ENCODE data around the gene GAL. TPM values are rescaled to one million over a fixed set of nuclear protein-coding genes. Genes with fewer than 3 reads are reported as not detected.

GAL gene
- total RNA-seq, 1 experiment from 2014 or later: 4.4 TPM

GRCh38 chr11:68709062-68709461 is 24.7 kb downstream of the GAL start:
- no peak for TF ChIP-seq EZH2 (IDR thresholded peaks at IDR 0.05; ENCODE audit: borderline replicate concordance, low read depth, low read length, poor library complexity, severe bottlenecking)
- TF ChIP-seq CTCF (conservative IDR thresholded peaks at IDR 0.05; ENCODE audit: low read depth, low read length): no peak
- Histone ChIP-seq H3K4me1 (ENCODE audit: insufficient read depth, low read length, poor library complexity, severe bottlenecking) (no peaks in the 10 kb centered on the region), H3K27ac (ENCODE audit: low read depth, low read length, poor library complexity, severe bottlenecking) (no peak overlapping the region), H3K27me3 (replicated peaks; ENCODE audit: insufficient read depth, low read depth, low read length, poor library complexity) (peaks cover 7% of the 10 kb centered on the region), H3K4me3 (ENCODE audit: low read depth, low read length, poor library complexity, severe bottlenecking) (no peak overlapping the region), H3K9me3 (ENCODE audit: low read depth, low read length, poor library complexity, severe bottlenecking) (no peaks in the 10 kb centered on the region), H3K36me3 (ENCODE audit: insufficient read depth, low read length, poor library complexity, severe bottlenecking) (no peaks in the 10 kb centered on the region)
- POLR2A ChIA-PET (ENCODE audit: low non-redundant PET): interaction anchor here (0.7 kb wide), 1 partner anchor 140 kb away, joined by 9 read pairs; no protein-coding TSS in a partner anchor
- DNase-seq (ENCODE audit: low spot score): no peak
- intact Hi-C loops (cut with micrococcal nuclease; ENCODE audit: unreplicated experiment): no loop called here
- BruUV-seq (replicated peaks): no TSS peak
- CTCF ChIA-PET: no interaction called here

GRCh38 chr11:68710409-68710808 is 26.1 kb downstream of the GAL start:
- H3K27ac ChIP-seq (ENCODE audit: low read depth, low read length, poor library complexity, severe bottlenecking): no peak overlapping the region
- ChIA-PET CTCF (no interaction called here), POLR2A (ENCODE audit: low non-redundant PET) (no interaction called here)
- no peaks in the 10 kb centered on the region for H3K36me3 ChIP-seq (ENCODE audit: insufficient read depth, low read length, poor library complexity, severe bottlenecking)
- H3K4me3 ChIP-seq (ENCODE audit: low read depth, low read length, poor library complexity, severe bottlenecking): no peak overlapping the region
- intact Hi-C loops (cut with micrococcal nuclease; ENCODE audit: unreplicated experiment): no loop called here
- no TSS peak for BruUV-seq (replicated peaks)
- no peaks in the 10 kb centered on the region for H3K9me3 ChIP-seq (ENCODE audit: low read depth, low read length, poor library complexity, severe bottlenecking)
- DNase-seq (ENCODE audit: low spot score): no peak
- no peaks in the 10 kb centered on the region for H3K4me1 ChIP-seq (ENCODE audit: insufficient read depth, low read length, poor library complexity, severe bottlenecking)
- TF ChIP-seq EZH2 (IDR thresholded peaks at IDR 0.05; ENCODE audit: borderline replicate concordance, low read depth, low read length, poor library complexity, severe bottlenecking): no peak
- no peak for TF ChIP-seq CTCF (conservative IDR thresholded peaks at IDR 0.05; ENCODE audit: low read depth, low read length)
- H3K27me3 ChIP-seq (replicated peaks; ENCODE audit: insufficient read depth, low read depth, low read length, poor library complexity): no peaks in the 10 kb centered on the region

GRCh38 chr11:68711114-68711513 is 26.8 kb downstream of the GAL start:
- Histone ChIP-seq H3K4me3 (ENCODE audit: low read depth, low read length, poor library complexity, severe bottlenecking) (no peak overlapping the region), H3K4me1 (ENCODE audit: insufficient read depth, low read length, poor library complexity, severe bottlenecking) (no peaks in the 10 kb centered on the region), H3K27me3 (replicated peaks; ENCODE audit: insufficient read depth, low read depth, low read length, poor library complexity) (no peaks in the 10 kb centered on the region), H3K27ac (ENCODE audit: low read depth, low read length, poor library complexity, severe bottlenecking) (no peak overlapping the region), H3K9me3 (ENCODE audit: low read depth, low read length, poor library complexity, severe bottlenecking) (no peaks in the 10 kb centered on the region), H3K36me3 (ENCODE audit: insufficient read depth, low read length, poor library complexity, severe bottlenecking) (no peaks in the 10 kb centered on the region)
- intact Hi-C loops (cut with micrococcal nuclease; ENCODE audit: unreplicated experiment): no loop called here
- POLR2A ChIA-PET (ENCODE audit: low non-redundant PET): no interaction called here
- DNase-seq (ENCODE audit: low spot score): no peak
- no peak for TF ChIP-seq EZH2 (IDR thresholded peaks at IDR 0.05; ENCODE audit: borderline replicate concordance, low read depth, low read length, poor library complexity, severe bottlenecking)
- TF ChIP-seq CTCF (conservative IDR thresholded peaks at IDR 0.05; ENCODE audit: low read depth, low read length): no peak
- no TSS peak for BruUV-seq (replicated peaks)
- CTCF ChIA-PET: no interaction called here

All from A673 (cell line).